GM18502 (cell line): ENCODE data around the gene SLC25A44.
"Not testable (repeated sequence)": the region's sequence is repeated elsewhere in the genome, so short reads cannot be mapped to it uniquely, and the experiment has no call there.

Experiments
- ATAC-seq: cut with Tn5 transposase; IDR thresholded peaks from one replicate; pipeline ENCODE4 v1.9.1; 2021; ENCODE audit warnings: mild to moderate bottlenecking; ENCODE audit not compliant: unreplicated experiment, poor library complexity

Gene SLC25A44

DNA sequence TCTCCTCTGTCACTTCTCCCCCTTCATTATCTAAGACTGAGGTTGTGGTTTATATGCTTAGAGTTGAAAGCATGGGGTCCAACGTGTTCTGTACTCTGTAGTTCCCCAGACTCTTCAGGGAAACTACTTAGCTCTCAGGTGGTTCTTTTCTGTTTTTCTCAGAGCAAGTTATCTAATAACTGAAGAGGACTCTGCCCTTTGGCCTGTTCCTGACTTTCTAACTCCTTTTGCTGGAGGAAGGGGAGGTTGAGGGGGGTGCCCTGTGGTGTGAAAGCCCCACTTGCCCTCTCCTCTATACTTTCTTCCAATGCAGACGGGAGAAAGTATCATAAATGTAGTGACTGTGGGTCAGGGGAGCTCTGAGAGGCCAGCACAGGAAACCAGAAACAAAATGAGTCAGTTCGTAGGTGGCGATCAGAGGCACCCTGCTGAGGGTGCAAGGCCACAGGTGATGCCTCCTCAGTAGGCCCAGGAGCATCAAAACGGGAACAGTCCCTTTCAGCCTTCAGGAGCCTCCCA, 5.0 kb downstream of the SLC25A44 start:
- no peak for ATAC-seq

DNA sequence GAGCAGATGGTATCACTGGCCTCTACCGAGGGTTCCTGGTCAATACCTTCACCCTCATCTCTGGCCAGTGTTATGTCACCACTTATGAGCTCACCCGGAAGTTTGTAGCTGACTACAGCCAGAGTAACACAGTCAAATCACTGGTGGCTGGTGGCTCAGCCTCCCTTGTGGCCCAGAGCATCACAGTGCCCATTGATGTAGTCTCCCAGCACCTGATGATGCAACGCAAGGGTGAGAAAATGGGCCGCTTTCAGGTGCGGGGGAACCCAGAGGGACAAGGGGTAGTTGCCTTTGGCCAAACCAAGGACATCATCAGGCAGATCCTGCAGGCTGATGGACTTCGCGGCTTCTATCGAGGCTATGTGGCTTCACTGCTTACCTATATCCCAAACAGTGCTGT, 6.1 kb downstream of the SLC25A44 start:
- no peak for ATAC-seq

DNA sequence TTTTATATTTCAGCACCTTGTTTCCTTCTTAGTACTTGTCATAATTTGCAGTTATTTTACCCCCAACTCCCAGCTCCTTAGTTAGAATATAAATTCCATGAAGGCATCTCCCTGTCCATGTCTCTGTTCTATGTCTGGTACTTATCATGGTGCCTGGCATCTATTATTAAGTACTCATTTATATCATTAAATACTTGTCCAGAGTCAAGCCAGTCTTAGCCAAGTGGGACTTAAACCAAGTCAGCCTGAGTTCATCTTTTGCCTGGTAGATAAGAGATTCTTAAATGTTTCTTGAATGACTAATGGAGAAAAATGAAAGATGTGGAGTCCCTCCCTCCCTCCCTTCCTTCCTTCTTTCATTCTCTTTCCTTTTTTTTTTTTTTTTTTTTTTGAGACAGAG, 9.4 kb downstream of the SLC25A44 start:
- no peak for ATAC-seq

DNA sequence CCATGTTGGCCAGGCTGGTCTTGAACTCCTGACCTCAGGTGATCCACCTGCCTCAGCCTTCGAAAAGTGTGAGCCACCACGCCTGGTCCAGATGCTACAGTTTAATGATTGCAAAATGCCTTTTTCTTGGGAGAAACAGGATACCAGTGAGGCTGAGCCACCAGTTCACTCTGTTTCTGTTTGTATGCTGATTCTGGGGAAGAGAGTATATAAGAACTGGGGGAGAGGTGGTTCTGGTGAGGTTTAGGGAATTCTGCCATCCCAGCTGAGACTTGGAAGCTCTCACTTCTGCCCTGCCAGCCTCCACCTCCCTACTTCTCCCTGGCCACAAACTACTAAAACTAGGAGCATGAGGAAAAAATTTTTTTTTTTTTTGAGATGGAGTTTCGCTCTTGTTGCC, 10.8 kb downstream of the SLC25A44 start:
- ATAC-seq, result no peak

DNA sequence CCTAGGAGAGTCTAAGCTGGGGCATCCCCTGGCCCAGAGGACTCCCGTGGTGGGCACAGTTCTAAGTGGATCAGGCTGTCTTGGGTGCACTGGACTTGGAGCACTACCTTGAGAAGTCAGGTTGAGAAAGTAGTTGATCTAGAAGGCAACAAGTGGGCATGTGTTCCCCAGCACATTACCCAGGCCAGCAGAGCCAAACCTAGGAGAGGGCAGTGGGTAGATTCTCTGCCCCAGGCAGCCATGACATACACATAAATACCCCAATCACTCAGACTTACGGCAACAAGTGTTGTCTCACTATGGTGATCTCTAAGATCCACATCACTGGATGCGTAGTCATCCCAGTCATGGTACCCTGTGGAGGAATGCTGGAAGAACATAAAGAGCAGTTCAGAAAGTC, 17.3 kb downstream of the SLC25A44 start:
- no peak for ATAC-seq

DNA sequence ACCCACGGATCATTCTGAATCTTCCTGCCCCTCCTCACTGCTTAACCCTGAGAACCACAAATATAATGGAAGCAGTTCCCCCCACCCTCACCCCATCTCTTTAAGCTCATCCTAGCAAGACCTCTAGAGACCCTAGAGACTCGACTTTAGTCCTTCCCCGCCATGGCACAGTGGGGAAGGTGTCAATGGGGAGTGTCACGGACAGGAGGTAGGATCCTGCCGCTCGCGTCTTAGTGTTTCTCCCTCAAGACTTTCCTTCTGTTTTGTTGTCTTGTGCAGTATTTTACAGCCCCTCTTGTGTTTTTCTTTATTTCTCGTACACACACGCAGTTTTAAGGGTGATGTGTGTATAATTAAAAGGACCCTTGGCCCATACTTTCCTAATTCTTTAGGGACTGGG, 18.2 kb downstream of the SLC25A44 start:
- ATAC-seq, result no peak

DNA sequence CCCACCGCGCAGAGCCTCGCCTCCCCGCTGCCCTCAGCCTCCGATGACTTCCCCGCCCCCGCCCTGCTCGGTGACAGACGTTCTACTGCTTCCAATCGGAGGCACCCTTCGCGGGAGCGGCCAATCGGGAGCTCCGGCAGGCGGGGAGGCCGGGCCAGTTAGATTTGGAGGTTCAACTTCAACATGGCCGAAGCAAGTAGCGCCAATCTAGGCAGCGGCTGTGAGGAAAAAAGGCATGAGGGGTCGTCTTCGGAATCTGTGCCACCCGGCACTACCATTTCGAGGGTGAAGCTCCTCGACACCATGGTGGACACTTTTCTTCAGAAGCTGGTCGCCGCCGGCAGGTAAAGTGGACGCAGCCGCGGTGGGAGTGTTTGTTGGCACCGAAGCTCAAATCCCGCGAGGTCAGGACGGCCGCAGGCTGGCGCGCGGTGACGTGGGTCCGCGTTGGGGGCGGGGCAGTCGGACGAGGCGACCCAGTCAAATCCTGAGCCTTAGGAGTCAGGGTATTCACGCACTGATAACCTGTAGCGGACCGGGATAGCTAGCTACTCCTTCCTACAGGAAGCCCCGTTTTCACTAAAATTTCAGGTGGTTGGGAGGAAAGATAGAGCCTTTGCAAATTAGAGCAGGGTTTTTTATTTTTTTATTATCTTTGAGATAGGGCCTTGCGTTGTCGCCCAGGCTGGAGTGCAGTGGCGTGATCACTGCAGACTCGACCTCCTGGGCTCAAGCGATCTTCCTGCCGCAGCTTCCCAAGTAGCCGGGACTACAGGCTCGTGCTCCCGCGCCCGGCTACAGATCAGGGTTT, 19.1 kb downstream of the SLC25A44 start, which contains the start of gene PMF1:
PMF1 (plus strand) TSS at position 175 of the 811 bp plus-strand sequence; CDS start at position 184, 9 bp downstream.
- peak; percentile 86 for ATAC-seq

DNA sequence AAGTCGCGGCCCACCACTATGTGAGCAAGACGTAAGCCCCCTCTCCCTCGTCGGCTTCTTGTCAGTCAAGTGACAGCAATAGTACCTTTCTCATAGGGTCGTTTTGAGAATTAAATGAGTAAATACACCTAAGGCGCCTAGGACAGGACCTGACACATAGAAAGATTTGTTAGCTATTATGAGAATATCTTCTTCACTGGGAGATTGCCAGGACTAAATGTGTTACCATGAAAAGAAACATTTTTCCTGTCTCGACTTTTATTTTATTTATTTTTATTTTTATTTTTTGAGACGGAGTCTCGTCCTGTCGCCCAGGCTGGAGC, 19.7 kb downstream of the SLC25A44 start:
- ATAC-seq, result no peak

DNA sequence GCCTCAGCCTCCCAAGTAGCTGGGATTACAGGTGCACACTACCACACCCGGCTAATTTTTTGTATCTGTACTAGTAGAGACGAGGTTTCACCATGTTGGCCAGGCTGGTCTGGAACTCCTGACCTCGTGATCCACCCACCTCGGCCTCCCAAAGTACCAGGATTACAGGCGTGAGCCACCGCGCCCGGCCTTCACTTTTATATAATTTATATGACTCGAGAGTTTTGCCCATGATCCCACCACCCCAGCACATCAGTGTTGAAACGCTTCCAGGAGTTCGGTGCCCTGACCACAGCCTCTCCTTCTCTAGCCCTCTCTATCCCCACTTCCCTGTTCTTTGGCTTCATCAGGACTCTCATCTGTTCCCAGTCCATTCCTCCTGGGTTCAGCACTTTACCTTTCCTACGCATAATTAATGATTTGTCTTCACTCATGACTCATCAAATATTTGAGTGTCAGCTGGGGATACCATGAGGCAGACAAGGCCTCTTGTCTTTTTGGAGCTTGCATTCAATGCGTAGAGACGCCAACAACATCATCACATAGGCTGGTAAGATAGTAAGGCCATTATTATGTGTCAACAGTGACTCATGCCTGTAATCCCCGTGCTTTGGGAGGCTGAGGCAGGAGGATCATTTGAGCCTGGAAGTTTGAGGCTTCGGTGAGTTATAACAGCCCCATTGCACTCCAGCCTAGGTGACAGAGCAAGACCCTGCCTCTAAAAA, 20.3 kb downstream of the SLC25A44 start:
- ATAC-seq, result no peak

DNA sequence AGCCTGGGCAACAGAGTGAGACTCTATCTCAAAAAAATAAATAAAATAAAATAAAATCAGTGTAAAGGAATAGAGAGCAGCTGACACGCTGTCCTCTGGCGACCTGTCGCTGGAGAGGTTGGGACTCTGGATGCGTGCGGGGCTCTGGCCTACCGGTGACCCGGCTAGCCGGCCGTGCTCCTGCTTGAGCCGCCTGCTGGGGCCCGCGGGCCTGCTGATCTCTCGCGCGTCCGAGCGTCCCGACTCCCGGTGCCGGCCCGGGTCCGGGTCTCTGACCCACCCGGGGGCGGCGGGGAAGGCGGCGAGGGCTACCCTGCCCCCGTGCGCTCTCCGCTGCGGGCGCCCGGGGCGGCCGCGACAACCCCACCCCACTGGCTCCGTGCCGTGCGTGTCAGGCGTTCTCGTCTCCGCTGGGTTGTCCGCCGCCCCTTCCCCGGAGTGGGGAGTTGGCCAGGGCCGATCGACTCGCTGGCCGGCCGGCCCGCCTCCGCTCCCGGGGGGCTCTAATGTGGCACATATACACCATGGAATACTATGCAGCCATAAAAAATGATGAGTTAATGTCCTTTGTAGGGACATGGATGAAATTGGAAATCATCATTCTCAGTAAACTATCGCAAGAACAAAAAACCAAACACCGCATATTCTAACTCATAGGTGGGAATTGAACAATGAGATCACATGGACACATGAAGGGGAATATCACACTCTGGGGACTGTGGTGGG, 22.6 kb downstream of the SLC25A44 start:
- ATAC-seq, result not testable (repeated sequence)

DNA sequence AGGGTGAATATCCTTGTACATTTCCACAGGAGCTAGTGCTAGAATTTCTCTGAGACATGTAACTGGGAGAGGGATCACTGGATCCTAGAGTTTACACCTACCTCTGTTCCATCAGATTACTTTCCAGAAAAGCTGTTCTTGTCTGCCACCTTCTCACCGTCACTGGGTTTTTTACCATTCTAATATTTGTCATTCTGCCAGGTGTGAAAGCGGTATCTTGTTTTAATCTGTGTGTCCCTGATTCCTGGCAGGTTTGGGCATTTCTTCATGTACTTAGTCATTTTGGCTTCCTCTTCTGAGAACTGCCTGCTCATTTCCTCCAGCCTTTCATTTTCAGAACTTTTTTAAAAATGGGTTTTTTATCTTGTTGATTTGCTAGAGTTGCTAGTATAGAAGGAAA, 24.0 kb downstream of the SLC25A44 start:
- ATAC-seq, result no peak

DNA sequence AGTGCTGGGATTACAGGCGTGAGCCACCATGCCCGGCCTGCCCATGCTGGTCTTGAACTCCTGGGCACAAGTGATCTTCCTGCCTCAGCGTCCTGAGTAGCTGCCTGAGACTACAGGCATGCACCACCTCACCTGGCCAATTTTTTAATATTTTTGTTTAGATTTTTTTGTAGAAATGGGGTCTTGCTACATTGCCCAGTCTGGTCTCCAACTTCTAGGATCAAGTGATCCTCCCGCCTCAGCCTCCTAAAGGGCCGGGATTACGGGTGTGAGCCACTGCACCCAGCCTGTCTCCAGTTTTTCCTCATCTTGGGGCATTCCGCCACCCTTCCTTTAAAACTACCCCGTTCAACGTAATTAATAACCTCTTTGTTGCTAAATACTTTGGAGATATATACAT, 26.3 kb downstream of the SLC25A44 start:
- no peak for ATAC-seq

DNA sequence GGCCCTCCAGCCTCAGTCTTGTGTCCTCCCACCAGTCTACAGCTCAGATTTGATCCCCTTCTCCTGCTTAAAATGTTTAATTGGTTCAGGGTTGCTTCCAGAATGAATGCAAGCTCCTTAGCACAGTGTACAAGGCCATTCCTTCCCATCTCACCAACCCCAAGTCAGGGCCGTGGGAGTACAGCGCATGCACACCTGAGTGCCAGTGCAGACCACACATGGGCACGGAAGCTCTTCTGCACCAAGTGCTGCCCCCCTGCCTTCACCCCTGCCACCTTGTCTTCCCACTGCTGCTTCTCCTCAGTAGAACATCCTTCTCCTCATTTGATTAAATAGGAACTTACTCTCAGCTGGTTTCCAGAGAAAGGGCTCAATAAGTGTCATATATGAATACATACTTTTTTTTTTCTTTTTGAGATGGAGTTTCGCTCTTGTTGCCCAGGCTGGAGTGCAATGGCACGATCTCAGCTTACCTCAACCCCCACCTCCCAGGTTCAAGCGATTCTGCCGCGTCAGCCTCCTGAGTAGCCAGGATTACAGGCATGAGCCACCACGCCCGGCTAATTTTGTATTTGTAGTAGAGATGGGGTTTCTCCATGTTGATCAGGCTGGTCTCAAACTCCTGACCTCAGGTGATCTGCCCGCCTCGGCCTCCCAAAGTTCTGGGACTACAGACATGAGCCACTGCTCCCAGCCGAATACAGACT, 28.2 kb downstream of the SLC25A44 start:
- ATAC-seq, result no peak

DNA sequence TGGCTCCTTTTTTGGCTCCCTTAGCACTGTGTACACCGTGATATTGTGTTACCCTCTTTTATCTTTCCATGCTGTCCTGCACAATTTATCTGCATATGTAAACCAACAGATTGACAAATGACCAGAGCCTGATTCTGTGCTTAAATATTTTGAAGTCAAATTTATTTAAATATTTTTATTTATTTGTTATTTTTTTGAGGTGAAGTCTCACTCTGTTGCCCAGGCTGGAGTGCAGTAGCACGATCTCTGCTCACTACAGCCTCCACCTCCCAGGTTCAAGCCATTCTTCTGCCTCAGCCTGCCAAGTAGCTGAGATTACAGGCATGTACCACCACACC, 31.7 kb downstream of the SLC25A44 start:
- ATAC-seq, result no peak

DNA sequence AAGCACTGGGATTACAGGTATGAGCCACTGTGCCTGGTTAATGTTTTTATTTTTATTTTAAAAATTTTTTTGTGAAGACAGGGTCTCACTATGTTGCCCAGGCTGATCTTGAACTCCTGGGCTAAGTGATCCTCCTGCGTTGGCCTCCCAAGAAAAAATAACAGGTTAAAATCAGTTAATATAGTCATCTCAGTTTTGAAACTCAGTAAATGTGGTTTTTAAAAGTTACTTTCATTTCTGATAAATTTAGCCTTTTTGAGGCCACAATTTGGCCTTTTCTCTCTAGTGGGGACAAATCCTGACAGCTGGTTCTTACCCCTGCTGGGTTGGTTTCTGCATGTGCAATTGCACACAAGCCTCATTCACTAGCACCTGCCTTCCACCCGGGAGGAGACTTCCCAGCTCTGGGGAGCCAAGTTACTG, 32.2 kb downstream of the SLC25A44 start:
- ATAC-seq, result peak; percentile 69

DNA sequence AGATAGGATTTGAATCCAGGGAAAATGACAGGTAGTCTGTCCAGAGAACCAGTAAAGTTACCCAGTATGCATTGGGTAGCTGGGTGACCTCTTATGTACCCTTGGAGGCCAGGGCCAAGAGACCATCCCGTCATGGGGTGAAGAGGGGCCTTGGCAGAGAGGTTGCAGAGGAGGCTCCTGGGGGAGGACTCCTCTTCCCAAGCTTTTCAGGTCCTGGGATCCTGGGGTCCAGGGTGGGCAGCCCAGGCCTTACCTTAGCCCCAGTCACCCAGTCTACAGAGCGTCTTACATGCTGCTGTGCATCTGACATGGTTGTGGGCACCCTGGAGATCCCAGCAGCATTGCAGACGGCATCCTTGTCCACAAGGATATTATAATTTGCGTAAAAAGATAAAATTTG, 32.9 kb downstream of the SLC25A44 start:
- ATAC-seq, result no peak

DNA sequence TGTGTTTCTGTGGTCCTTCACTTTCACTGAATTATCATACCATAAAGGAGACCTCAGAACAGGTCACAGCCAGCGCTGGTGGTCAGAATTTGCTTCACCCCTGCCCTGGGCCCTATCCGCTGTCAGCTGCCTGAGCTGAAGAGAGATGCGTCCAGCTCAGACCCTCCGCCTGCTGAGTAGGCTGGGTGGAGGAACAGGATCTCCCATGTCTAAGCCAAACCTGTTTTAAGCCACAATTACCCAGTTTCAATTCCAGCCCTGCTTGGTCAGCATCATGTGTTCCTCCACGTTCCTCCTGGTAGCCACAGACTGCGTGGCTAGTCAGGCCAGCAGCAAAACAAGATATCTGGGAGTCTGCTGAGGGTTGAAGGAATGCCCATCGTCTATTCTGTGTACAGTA, 34.6 kb downstream of the SLC25A44 start:
- ATAC-seq, result no peak

DNA sequence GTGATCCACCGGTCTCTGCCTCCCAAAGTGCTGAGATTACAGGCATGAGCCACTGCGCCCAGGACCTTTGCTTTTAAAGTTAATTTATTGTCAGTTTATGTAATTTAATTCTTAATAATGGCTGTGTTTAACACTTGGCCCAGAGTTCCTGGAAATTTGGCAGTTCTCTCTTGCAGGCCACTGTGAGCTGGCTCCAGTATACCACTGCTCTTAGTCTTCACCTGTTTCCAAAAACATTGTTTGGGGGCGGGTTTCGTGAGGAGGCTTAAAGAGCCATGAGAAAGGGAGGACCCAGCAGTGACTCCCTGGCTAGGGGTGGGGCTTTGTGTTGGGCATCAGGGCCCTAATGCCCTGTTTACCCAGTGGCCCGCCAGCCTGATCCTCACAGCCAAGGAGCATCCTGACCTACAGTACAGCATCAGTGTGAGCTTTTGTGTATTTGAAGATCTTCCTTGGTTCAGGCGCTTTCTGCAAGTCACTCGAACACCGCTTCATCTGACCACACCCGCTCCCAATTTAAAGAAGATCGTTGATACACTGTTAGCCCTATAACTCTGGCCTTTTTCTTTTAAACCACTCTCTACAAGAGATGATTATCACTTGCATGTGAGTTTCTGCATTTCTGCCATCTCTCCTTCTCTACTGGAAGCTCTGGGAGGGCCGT, 36.0 kb downstream of the SLC25A44 start:
- no peak for ATAC-seq

DNA sequence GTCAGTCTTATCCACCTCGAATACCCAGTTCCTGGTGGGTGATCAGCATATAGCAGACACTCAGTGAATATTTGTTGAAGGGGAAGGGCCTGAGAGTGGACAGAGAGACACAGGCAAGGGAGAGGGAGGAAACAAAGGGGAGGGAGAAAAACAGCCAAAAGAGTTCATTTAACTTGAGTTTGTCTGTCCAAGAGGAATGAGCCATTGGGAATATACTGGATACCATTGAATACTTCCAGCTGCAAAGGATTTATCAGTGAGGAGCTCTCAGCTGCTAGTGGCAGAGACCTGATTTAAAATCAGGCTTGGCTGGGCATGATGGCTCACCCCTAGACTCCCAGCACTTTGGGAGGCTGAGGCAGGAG, 36.6 kb downstream of the SLC25A44 start:
- ATAC-seq, result no peak
